ENCODE measurements around the gene STK11IP. TPM values are rescaled to one million over a fixed set of nuclear protein-coding genes. Genes with fewer than 3 reads are reported as not detected.

The STK11IP gene
- total RNA-seq, 1 experiment from 2014 or later: 39.9 TPM

- DNase-seq (ENCODE audit: low spot score) (no peak), ATAC-seq (peak; percentile 10)
- TF ChIP-seq ETV6 (CRISPR knock-in tag; IDR thresholded peaks at IDR 0.05) (0 out of 2 replicates have a peak, but pooled peaks have one; percentile 39), RORB (CRISPR knock-in tag; IDR thresholded peaks at IDR 0.05) (no peak), USF1 (CRISPR knock-in tag; IDR thresholded peaks at IDR 0.05) (0 out of 2 replicates have a peak, but pooled peaks have one; percentile 20), ZNF423 (CRISPR knock-in tag; IDR thresholded peaks at IDR 0.05) (no peak), TCF7 (CRISPR knock-in tag; IDR thresholded peaks at IDR 0.05; ENCODE audit: low read depth) (no peak), ZNF263 (CRISPR knock-in tag; IDR thresholded peaks at IDR 0.05; ENCODE audit: low read depth) (no peak)
- Mint-ChIP-seq H3K9me3 (no peaks in the 10 kb centered on the region), H3K27me3 (ENCODE audit: low read depth) (peaks cover 2% of the 10 kb centered on the region; the same call in 1 of the 2 replicates), H3K4me1 (peaks cover 72% of the 10 kb centered on the region), H3K4me3 (no peak overlapping the region; the same call in 1 of the 2 replicates), H3K27ac (peak overlapping the region; percentile 86), H3K36me3 (peaks cover 43% of the 10 kb centered on the region)
- CTCF ChIA-PET: interaction anchor here (1.1 to 7.2 kb wide), 15 partner anchors 10 to 174 kb away, joined by 3 to 86 read pairs (median 16); partner anchors contain the start of genes CHPF, DNPEP, INHA and OBSL1
- POLR2A ChIA-PET: interaction anchor here (0.9 to 3.6 kb wide), 6 partner anchors 9 to 35 kb away, joined by 3 to 29 read pairs (median 10); partner anchors contain the start of genes CHPF, INHA, OBSL1 and STK11IP
These were observed 35.3 kb upstream of the STK11IP start for GRCh38 chr2:219562049-219563020.

GRCh38 chr2:219563271-219563928 lies 34.3 kb upstream of the STK11IP start:
- CTCF ChIA-PET: interaction anchor here (1.6 to 3.9 kb wide), 4 partner anchors 15 to 79 kb away, joined by 5 to 44 read pairs (median 12); no protein-coding TSS in a partner anchor
- Mint-ChIP-seq H3K4me3 (peak overlapping the region; percentile 20; the same call in 1 of the 2 replicates), H3K4me1 (peaks cover 82% of the 10 kb centered on the region), H3K9me3 (no peaks in the 10 kb centered on the region), H3K27ac (peak overlapping the region; percentile 99), H3K36me3 (peaks cover 52% of the 10 kb centered on the region), H3K27me3 (ENCODE audit: low read depth) (peaks cover 2% of the 10 kb centered on the region; the same call in 1 of the 2 replicates)
- DNase-seq (ENCODE audit: low spot score): no peak
- ATAC-seq: no peak
- POLR2A ChIA-PET: interaction anchor here (1.5 to 3.6 kb wide), 2 partner anchors 11 to 20 kb away, joined by 3 to 17 read pairs; partner anchors contain the start of genes CHPF and TMEM198
- TF ChIP-seq ATF3 (CRISPR knock-in tag; conservative IDR thresholded peaks at IDR 0.05): 0 out of 2 replicates have a peak, but pooled peaks have one; percentile 22
- TF ChIP-seq ZNF512 (CRISPR knock-in tag; IDR thresholded peaks at IDR 0.05; ENCODE audit: borderline replicate concordance): no peak
- 0 out of 2 replicates have a peak, but pooled peaks have one; percentile 58 for TF ChIP-seq ZBTB21 (CRISPR knock-in tag; IDR thresholded peaks at IDR 0.05; ENCODE audit: borderline replicate concordance)
- no peak for TF ChIP-seq ZNF219 (CRISPR knock-in tag; IDR thresholded peaks at IDR 0.05; ENCODE audit: borderline replicate concordance)
- no peak for TF ChIP-seq MYBL2 (CRISPR knock-in tag; IDR thresholded peaks at IDR 0.05)
- TF ChIP-seq ESRRA (CRISPR knock-in tag; IDR thresholded peaks at IDR 0.05; ENCODE audit: borderline replicate concordance): no peak
- no peak for TF ChIP-seq ATF6 (CRISPR knock-in tag; IDR thresholded peaks at IDR 0.05)
- no peak for TF ChIP-seq NFATC4 (CRISPR knock-in tag; IDR thresholded peaks at IDR 0.05)
- TF ChIP-seq ELF4 (CRISPR knock-in tag; IDR thresholded peaks at IDR 0.05; ENCODE audit: low read depth): no peak
- TF ChIP-seq ATF1 (CRISPR knock-in tag; IDR thresholded peaks at IDR 0.05): no peak
- no peak for TF ChIP-seq HMGXB4 (CRISPR knock-in tag; IDR thresholded peaks at IDR 0.05)
- TF ChIP-seq KAT7 (CRISPR knock-in tag; IDR thresholded peaks at IDR 0.05; ENCODE audit: borderline replicate concordance): no peak
- TF ChIP-seq ZSCAN18 (CRISPR knock-in tag; IDR thresholded peaks at IDR 0.05): no peak
- TF ChIP-seq NFYB (CRISPR knock-in tag; conservative IDR thresholded peaks at IDR 0.05; ENCODE audit: low read depth): no peak
- no peak for TF ChIP-seq E2F5 (CRISPR knock-in tag; IDR thresholded peaks at IDR 0.05)
